Thyroid gland (tissue), 4 donors: Measurements from ENCODE around the gene ENSA.

Experiments used
- CTCF ChIP-seq, 6 experiments: fragments of 200-600 bp in 3 of 6; fragments of 450-650 bp in 3 of 6; sonication (generic) in 3 of 6; IDR thresholded peaks; one replicate each; pipeline ENCODE4 v1.5.1; 2016 to 2019; ENCODE audit warnings: antibody characterized with exemption in 6 of 6, mild to moderate bottlenecking in 2 of 6, inconsistent platforms in 1 of 6, moderate library complexity in 1 of 6
- POLR2A ChIP-seq, 2 donors: fragments of 450-650 bp; IDR thresholded peaks; one replicate each; pipeline ENCODE4 v1.6.1; 2017; ENCODE audit warnings: antibody characterized with exemption in 2 of 2, mild to moderate bottlenecking in 2 of 2, moderate library complexity in 1 of 2

GRCh38 chr1:150627826-150628410 lies 1.5 kb downstream of the ENSA start:
- TF ChIP-seq CTCF (IDR thresholded peaks at IDR 0.05) (no peak), POLR2A (IDR thresholded peaks at IDR 0.05) (no peak)
